ENCODE data around the gene DPP10. TPM values are rescaled to one million over a fixed set of nuclear protein-coding genes. Genes with fewer than 3 reads are reported as not detected.

The DPP10 gene
- total RNA-seq, 1 donor from 2014 or later, result 2.1 TPM

DNA sequence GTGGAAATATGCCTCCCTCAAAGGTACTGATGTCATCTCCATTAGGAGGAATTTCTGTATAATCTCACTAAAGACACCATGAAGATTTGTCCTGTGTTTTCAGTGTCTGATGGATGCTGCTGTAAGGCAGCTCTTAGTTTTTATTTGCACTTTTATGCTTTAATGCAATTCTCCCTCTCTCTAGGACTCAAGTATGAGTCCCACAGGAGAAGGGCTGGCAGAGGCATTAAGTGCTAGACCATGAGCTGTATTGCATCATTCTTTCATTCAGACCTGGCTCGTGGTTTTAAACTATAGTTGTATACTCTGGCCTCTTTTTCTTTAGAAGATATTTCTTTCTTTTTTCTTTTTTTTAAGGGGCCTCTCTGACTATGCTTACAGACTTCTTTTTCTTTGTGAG lies 805.6 kb downstream of the DPP10 start:
- H3K27me3 Mint-ChIP-seq (ENCODE audit: low read depth), result no peaks in the 10 kb centered on the region

DNA sequence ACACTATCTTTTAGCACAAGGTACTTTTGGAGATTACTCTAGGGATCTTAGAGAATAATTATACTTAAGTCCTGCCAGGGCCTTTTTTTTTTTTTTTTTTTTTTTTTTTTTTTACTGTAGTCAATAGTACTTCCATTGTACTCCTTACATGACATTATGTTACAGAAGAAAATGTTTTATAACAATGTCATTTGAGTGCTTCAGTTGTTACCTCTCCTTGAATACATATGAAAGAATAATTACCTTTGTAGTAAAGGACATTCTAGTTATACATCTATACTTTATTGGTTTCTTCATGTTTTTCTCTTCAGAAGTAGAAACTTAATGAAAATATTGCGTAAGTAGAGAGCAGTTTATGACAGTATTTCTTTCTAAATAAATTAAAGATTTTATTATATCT lies 834.9 kb downstream of the DPP10 start:
- TF ChIP-seq, protein P1, sequence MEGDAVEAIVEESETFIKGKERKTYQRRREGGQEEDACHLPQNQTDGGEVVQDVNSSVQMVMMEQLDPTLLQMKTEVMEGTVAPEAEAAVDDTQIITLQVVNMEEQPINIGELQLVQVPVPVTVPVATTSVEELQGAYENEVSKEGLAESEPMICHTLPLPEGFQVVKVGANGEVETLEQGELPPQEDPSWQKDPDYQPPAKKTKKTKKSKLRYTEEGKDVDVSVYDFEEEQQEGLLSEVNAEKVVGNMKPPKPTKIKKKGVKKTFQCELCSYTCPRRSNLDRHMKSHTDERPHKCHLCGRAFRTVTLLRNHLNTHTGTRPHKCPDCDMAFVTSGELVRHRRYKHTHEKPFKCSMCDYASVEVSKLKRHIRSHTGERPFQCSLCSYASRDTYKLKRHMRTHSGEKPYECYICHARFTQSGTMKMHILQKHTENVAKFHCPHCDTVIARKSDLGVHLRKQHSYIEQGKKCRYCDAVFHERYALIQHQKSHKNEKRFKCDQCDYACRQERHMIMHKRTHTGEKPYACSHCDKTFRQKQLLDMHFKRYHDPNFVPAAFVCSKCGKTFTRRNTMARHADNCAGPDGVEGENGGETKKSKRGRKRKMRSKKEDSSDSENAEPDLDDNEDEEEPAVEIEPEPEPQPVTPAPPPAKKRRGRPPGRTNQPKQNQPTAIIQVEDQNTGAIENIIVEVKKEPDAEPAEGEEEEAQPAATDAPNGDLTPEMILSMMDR (conservative IDR thresholded peaks at IDR 0.05), result no peak
- no peak for DNase-seq (ENCODE audit: low read depth, low spot score)
- Mint-ChIP-seq H3K36me3 (ENCODE audit: low read depth) (no peaks in the 10 kb centered on the region), H3K4me3 (no peak overlapping the region), H3K27ac (ENCODE audit: unreplicated experiment) (no peak overlapping the region), H3K27me3 (ENCODE audit: low read depth) (no peaks in the 10 kb centered on the region), H3K4me1 (no peaks in the 10 kb centered on the region), H3K9me3 (peaks cover 2% of the 10 kb centered on the region)

More for the DNA sequence above, 805.6 kb downstream of the DPP10 start:
- DNase-seq (ENCODE audit: low read depth, low spot score), result no peak
- TF ChIP-seq, protein P1 (conservative IDR thresholded peaks at IDR 0.05), result no peak
- Mint-ChIP-seq H3K4me1 (no peaks in the 10 kb centered on the region), H3K9me3 (no peaks in the 10 kb centered on the region), H3K36me3 (ENCODE audit: low read depth) (no peaks in the 10 kb centered on the region), H3K27ac (ENCODE audit: unreplicated experiment) (no peak overlapping the region), H3K4me3 (no peak overlapping the region)

DNA sequence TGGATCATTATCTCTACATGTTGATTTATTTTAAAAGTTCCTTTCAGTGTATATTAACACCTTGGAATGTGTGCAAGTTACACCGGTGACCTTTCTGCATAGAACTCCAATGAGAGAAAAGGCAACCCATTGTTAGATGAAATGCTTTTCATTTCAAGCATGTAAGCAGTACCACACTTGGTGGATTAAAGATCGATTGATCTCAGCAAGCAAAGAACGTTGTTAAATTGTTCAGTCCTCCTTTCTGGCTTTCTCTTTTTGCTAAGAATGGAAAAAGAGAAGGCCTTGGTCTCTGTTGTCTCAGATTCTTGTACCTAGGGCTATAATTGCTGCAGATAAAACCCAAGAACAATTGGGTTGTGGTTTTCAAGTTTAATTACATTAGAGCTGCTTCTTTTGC lies 843.0 kb downstream of the DPP10 start:
- Mint-ChIP-seq H3K27me3 (ENCODE audit: low read depth) (no peaks in the 10 kb centered on the region), H3K4me3 (no peak overlapping the region), H3K4me1 (peaks cover 16% of the 10 kb centered on the region), H3K9me3 (peaks cover 3% of the 10 kb centered on the region), H3K27ac (ENCODE audit: unreplicated experiment) (no peak overlapping the region), H3K36me3 (ENCODE audit: low read depth) (no peaks in the 10 kb centered on the region)
- TF ChIP-seq, protein P1 (conservative IDR thresholded peaks at IDR 0.05), result no peak
- DNase-seq (ENCODE audit: low read depth, low spot score), result no peak

DNA sequence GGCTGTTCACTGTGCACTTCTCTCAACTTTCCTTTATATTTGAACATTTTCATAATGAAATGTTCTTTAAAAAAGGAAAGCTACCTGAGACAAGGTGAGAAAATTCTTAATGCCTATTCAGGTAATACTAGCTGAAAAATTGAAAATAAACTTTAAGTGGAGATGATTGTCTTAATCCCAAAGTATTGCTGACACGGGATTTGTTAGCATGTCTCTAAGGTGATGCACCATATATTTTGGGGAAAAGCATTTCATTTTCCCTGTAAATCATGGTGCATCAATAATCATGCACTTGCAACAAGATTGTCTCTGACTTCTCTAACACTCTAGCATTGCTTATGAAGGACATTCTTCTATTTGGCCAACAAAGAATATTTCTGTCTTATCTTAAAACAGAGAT lies 848.0 kb downstream of the DPP10 start:
- TF ChIP-seq, protein P1 (conservative IDR thresholded peaks at IDR 0.05), result no peak
- Mint-ChIP-seq H3K36me3 (ENCODE audit: low read depth) (no peaks in the 10 kb centered on the region), H3K27me3 (ENCODE audit: low read depth) (no peaks in the 10 kb centered on the region), H3K4me3 (no peak overlapping the region), H3K27ac (ENCODE audit: unreplicated experiment) (no peak overlapping the region), H3K9me3 (peaks cover 3% of the 10 kb centered on the region), H3K4me1 (peaks cover 26% of the 10 kb centered on the region)
- no peak for DNase-seq (ENCODE audit: low read depth, low spot score)

DNA sequence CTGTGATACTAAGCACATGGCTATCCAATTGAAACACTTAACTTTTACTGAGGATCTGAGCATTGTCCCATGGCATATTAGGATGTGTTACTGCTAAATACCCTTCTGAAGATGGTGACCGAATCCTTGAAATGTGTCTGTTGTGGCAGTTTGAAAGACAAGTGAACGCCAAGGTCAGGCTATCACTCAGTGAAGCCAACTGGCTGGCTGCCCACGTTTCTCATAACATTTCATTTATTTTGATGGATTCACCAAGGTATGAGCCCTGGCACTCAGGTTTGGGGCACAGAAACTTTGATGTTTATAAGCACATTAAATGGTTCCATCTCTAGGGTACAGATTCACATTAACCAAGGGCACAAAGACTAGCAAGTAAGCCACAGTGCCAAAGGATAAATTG lies 850.3 kb downstream of the DPP10 start:
- Mint-ChIP-seq H3K4me1 (peaks cover 26% of the 10 kb centered on the region), H3K27ac (ENCODE audit: unreplicated experiment) (no peak overlapping the region), H3K4me3 (no peak overlapping the region), H3K9me3 (peaks cover 3% of the 10 kb centered on the region), H3K27me3 (ENCODE audit: low read depth) (no peaks in the 10 kb centered on the region), H3K36me3 (ENCODE audit: low read depth) (no peaks in the 10 kb centered on the region)
- no peak for DNase-seq (ENCODE audit: low read depth, low spot score)
- TF ChIP-seq, protein P1 (conservative IDR thresholded peaks at IDR 0.05), result no peak

DNA sequence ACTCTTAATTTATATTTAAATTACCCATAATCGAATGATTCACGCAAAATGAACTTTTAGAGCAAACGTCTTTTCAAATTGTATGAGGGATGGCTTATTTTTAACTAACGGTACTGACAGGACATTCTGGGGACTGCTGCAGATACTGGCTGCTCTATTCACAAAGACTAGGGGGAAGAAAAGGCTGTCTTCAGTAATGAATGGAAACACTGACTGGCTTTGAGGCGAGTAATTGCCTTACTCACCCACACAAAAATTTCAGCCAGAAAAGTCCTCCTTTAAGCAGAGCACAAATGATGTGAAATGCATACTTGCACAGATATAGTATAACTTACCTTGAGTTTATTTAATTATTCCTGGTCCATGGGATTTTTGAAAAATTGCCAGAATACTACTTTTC lies 852.6 kb downstream of the DPP10 start:
- no peak for DNase-seq (ENCODE audit: low read depth, low spot score)
- Mint-ChIP-seq H3K9me3 (no peaks in the 10 kb centered on the region), H3K4me1 (peaks cover 26% of the 10 kb centered on the region), H3K27me3 (ENCODE audit: low read depth) (no peaks in the 10 kb centered on the region), H3K4me3 (peak overlapping the region; percentile 56), H3K36me3 (ENCODE audit: low read depth) (no peaks in the 10 kb centered on the region), H3K27ac (ENCODE audit: unreplicated experiment) (peak overlapping the region; percentile 63)
- TF ChIP-seq, protein P1 (conservative IDR thresholded peaks at IDR 0.05), result no peak
